Lung microvascular endothelial cell (primary cell): ENCODE data around the gene CDK13. TPM values are rescaled to one million over a fixed set of nuclear protein-coding genes. Genes with fewer than 3 reads are reported as not detected.
"Not testable (repeated sequence)": the region's sequence is repeated elsewhere in the genome, so short reads cannot be mapped to it uniquely, and the experiment has no call there.

Experiments
- DNase-seq, 2 donors: peaks; one replicate each; pipeline versions ENCODE4 v3.0.0 to v3.0.0-alpha.2; 2010; ENCODE audit warnings: low read depth in 2 of 2
- total RNA-seq: library from RNA; depleted of rRNA; stranded (reverse); fragments of >200 nt; gene quantifications from 2 replicates; pipeline ENCODE4 v1.2.1, GENCODE V29; 2014

CDK13 gene
- total RNA-seq, 1 donor from 2014 or later, result 39.5 TPM

- DNase-seq, result no peak
Observed at GRCh38 chr7:40147371-40148246, 197.6 kb downstream of the CDK13 start.

DNA sequence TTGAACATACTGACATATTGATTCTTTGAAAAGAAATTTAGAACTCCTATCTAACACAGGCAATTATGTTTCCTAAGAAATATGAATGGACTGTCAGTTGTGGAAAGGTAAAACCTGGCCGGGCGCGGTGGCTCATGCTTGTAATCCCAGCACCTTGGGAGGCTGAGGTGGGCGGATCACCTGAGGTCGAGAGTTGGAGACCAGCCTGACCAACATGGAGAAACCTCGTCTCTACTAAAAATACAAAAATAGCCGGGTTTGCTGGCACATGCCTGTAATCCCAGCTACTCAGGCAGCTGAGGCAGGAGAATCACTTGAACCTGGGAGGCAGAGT is 198.2 kb downstream of the CDK13 start:
- not testable (repeated sequence) for DNase-seq

DNA sequence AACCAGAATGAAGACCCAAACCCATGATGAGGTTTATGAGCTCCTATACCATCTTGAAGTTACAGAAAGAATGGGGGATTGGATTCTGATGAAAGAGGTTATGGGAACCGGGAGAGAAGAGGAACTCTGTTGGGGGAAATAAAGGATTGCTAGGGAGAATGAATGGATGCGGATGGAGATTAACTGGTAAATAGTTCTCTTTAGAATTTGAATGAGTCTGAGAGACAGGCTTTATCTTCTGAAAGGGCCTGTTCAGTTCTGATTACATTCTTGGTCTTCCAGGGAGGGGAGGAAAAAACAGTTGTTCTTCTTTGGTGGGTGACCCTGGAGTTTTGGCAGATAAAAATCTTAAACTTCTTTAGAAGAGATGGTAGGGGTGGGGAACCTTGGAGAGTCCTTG is 198.6 kb downstream of the CDK13 start:
- no peak for DNase-seq

Other genes starting within 250 kb of the CDK13 start
- 17.2 and 25.8 TPM in 2 replicates for gene MPLKIP, start 184.4 kb downstream of the CDK13 start, total RNA-seq
- gene SUGCT, start 184.7 kb downstream of the CDK13 start, total RNA-seq, result 0.79 and 0.87 TPM in 2 replicates